Mesothelial cell of epicardium (in vitro differentiated cells): ENCODE measurements around the gene TMC4. TPM values are rescaled to one million over a fixed set of nuclear protein-coding genes. Genes with fewer than 3 reads are reported as not detected.

Experiments used
- DNase-seq, 2 experiments: peaks; one replicate each; pipeline ENCODE4 v3.0.0; 2021; ENCODE audit warnings: low spot score in 2 of 2; ENCODE audit not compliant: unreplicated experiment in 2 of 2
- H3K27ac Mint-ChIP-seq: 2 replicates; pipeline ENCODE4 v1.8.0; 2021; ENCODE audit warnings: mixed read lengths
- H3K27me3 Mint-ChIP-seq: 2 replicates; pipeline ENCODE4 v1.8.0; 2021; ENCODE audit warnings: low read depth, mixed read lengths
- H3K36me3 Mint-ChIP-seq: 2 replicates; pipeline ENCODE4 v1.8.0; 2021; ENCODE audit warnings: mixed read lengths
- H3K4me1 Mint-ChIP-seq: 2 replicates; pipeline ENCODE4 v1.8.0; 2021; ENCODE audit warnings: mixed read lengths
- H3K4me3 Mint-ChIP-seq: 2 replicates; pipeline ENCODE4 v1.8.0; 2021; ENCODE audit warnings: mild to moderate bottlenecking, moderate library complexity, mixed read lengths
- H3K9me3 Mint-ChIP-seq: 2 replicates; pipeline ENCODE4 v1.8.0; 2021; ENCODE audit warnings: mixed read lengths
- CTCF ChIP-seq: fragments of 200-600 bp; sonication (generic); IDR thresholded peaks from one replicate; pipeline ENCODE4 v1.5.0; 2021; ENCODE audit warnings: antibody characterized with exemption; ENCODE audit not compliant: unreplicated experiment
- total RNA-seq: library from RNA; stranded (reverse); gene quantifications from 3 replicates; pipeline ENCODE4 v1.2.1, GENCODE V29; 2021

Gene TMC4
- total RNA-seq, 1 donor from 2014 or later, result 57.6 TPM

DNA sequence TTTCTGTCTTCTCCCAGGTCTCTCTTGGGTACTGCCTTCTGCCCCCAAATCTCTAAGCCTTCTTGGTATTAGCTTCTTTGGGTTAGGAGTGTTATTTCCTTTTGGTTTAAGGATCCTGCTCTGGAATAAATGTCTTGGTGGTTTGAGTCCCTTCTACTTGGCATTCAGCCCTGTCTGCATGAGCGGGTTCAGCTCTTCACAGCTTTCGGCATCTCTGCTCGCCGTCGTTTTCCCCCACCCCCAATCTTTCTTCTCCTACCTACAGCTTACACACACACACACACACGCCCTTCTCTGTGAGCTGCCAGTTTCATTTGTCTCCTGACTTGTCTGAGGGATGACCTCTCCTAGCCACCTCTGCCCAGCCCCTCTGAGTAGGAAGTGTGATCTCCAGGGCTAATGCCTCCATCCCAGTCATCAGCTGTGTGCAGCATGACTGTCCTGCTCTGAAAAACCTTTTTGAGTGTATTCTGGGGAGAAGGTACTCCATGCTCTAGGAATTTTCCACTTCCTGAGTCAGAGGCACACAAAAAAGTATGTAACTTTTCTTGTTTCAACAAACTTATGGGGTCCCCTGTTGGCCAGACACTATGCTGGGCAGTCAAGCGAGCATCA, 30.7 kb downstream of the TMC4 start:
- H3K4me1 Mint-ChIP-seq, result peaks cover 13% of the 10 kb centered on the region
- TF ChIP-seq CTCF, result no peak
- H3K27ac Mint-ChIP-seq, result peak overlapping the region; percentile 43
- DNase-seq, result no peak
- no peaks in the 10 kb centered on the region for H3K9me3 Mint-ChIP-seq
- peaks cover 36% of the 10 kb centered on the region for H3K36me3 Mint-ChIP-seq
- H3K4me3 Mint-ChIP-seq, result no peak overlapping the region
- peaks cover 1% of the 10 kb centered on the region for H3K27me3 Mint-ChIP-seq

DNA sequence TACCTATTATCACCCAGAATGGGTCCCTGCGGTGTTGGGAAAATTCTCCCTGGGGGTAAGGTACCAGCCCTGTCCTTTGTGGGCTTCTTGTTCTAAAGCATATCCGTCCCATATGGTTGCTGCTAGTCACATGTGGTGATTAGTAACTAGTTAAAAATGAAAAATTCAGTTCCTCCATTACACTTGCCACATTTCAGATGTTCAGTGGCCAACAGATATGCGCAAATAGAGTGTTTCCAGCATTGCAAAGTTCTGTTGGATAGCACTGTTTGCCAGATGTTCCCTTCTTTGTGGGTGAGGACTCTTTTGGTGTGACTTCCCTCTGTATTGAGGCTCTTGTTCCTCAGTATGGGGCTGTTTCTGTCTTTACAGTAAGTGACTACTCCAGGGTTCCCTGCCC, 31.6 kb downstream of the TMC4 start:
- TF ChIP-seq CTCF, result no peak
- peaks cover 3% of the 10 kb centered on the region for H3K27me3 Mint-ChIP-seq
- peaks cover 16% of the 10 kb centered on the region for H3K4me1 Mint-ChIP-seq
- no peak overlapping the region for H3K27ac Mint-ChIP-seq
- H3K9me3 Mint-ChIP-seq, result no peaks in the 10 kb centered on the region
- H3K36me3 Mint-ChIP-seq, result peaks cover 28% of the 10 kb centered on the region
- H3K4me3 Mint-ChIP-seq, result no peak overlapping the region
- DNase-seq, result no peak

DNA sequence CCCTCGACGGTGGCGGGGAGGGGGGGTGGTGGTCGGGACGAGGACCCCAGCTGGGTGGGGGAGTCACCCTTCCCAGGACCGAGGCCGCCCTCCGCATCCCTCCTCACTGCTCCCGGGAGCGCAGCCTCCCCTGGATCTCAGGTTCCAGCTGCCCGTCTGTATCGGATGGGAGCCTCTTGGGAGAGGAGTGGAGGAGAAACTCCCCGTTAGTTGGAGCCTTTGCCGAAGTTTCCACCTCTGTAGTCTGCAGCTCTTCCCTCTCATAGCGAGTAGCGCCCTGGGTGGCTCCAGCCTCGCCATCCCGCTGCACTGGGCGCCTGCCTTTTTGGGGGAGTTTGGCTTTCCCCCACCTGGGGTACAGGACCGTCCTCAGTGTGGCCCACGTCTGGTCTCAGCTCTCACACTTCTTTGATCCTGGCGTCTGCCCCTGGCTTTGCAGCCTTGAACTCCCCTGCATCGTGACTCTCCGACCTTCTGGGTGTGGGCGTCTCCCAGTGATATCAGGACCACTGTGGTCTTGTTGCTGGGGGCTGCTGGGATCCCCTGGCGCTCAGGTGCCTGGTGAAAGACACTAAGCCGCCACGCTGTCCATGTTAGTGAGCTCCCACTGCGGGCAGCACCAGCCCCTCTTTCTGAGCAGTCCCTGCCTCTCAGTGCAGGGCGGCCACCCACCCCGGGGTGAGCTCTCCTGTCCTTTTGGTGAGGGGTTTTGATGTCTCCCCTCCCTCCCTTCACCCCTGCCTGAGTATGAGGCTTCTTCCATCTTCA, 34.3 kb downstream of the TMC4 start:
- H3K36me3 Mint-ChIP-seq, result peaks cover 8% of the 10 kb centered on the region
- no peak for DNase-seq

DNA sequence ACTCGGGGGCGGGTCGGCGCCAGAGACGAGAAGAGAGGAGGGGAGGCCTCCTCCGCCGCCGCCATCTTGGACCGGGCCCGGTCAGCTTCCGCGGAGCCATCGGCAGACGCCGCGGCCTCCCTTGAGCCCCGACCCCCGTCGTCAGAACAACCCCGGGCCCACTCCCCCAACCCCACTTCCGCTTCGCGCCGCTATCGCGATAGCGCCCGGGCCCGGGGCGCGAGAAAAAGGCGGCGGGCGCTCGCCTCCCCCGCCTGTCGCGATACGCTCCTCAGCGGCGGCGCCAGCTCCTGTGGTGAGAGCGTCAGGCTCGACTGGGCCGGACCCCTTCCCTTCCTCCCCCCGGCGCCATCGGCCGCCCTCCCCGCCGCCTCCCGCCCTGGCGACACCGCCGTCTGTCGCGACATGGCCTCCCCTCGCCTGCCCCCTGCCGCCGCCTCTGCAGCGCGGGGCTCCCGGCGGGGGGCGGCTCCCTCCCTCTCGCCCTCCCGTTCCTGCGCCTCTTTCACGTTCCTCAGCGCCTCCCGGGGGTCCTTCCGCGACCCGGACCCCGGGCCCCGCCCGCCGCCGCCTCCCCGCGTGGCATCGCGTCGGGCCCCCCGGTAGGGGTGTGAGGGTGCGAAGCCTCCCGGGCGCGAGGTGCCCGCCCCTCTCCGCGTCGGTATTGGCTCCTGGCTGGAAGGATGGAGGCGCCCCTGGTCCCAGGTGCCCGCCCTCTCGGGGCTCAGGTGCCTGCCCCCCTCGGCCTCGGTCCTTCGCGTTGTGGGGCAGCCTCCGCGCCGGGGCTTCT, 35.1 kb downstream of the TMC4 start, which contains the start of gene CNOT3:
Gene CNOT3, plus strand, starts transcription at position 64 of the 790 bp plus-strand sequence. CDS start 5,217 bp downstream, outside the sequence.
- H3K27ac Mint-ChIP-seq, result peak within 1 kb of the TSS; percentile 97
- no peaks in the 10 kb centered on the region for H3K9me3 Mint-ChIP-seq
- TF ChIP-seq CTCF, result peak; percentile 33
- peaks cover 23% of the 10 kb centered on the region for H3K4me1 Mint-ChIP-seq
- DNase-seq, result no peak
- peaks cover 8% of the 10 kb centered on the region for H3K27me3 Mint-ChIP-seq
- H3K4me3 Mint-ChIP-seq, result peak within 1 kb of the TSS; percentile 90
- H3K36me3 Mint-ChIP-seq, result peaks cover 4% of the 10 kb centered on the region

More for the DNA sequence above, 34.3 kb downstream of the TMC4 start:
- peak overlapping the region; percentile 94 for H3K27ac Mint-ChIP-seq
- peaks cover 23% of the 10 kb centered on the region for H3K4me1 Mint-ChIP-seq
- no peak for TF ChIP-seq CTCF
- peak overlapping the region; percentile 90 for H3K4me3 Mint-ChIP-seq
- no peaks in the 10 kb centered on the region for H3K9me3 Mint-ChIP-seq
- H3K27me3 Mint-ChIP-seq, result peaks cover 8% of the 10 kb centered on the region

GRCh38 chr19:54136864-54137698, 35.9 kb downstream of the TMC4 start:
- peak; percentile 99 to 100 for DNase-seq
- peaks cover 23% of the 10 kb centered on the region for H3K4me1 Mint-ChIP-seq
- H3K36me3 Mint-ChIP-seq, result no peaks in the 10 kb centered on the region

More at GRCh38 chr19:54136864-54137698, 35.9 kb downstream of the TMC4 start:
- H3K27ac Mint-ChIP-seq, result peak overlapping the region; percentile 97
- no peaks in the 10 kb centered on the region for H3K9me3 Mint-ChIP-seq
- no peak for TF ChIP-seq CTCF
- H3K4me3 Mint-ChIP-seq, result peak overlapping the region; percentile 90
- peaks cover 8% of the 10 kb centered on the region for H3K27me3 Mint-ChIP-seq
